Thyroid gland (tissue), 4 donors: Measurements from ENCODE around the gene ABCA3.

ENCODE experiments used
- POLR2A ChIP-seq, 2 donors: fragments of 450-650 bp; IDR thresholded peaks; one replicate each; pipeline ENCODE4 v1.6.1; 2017; ENCODE audit warnings: antibody characterized with exemption in 2 of 2, mild to moderate bottlenecking in 2 of 2, moderate library complexity in 1 of 2
- TF ChIP-seq, protein P1 (sequence below), 6 experiments: fragments of 200-600 bp in 3 of 6; fragments of 450-650 bp in 3 of 6; sonication (generic) in 3 of 6; IDR thresholded peaks; one replicate each; pipeline ENCODE4 v1.5.1; 2016 to 2019; ENCODE audit warnings: antibody characterized with exemption in 6 of 6, mild to moderate bottlenecking in 2 of 6, inconsistent platforms in 1 of 6, moderate library complexity in 1 of 6

DNA sequence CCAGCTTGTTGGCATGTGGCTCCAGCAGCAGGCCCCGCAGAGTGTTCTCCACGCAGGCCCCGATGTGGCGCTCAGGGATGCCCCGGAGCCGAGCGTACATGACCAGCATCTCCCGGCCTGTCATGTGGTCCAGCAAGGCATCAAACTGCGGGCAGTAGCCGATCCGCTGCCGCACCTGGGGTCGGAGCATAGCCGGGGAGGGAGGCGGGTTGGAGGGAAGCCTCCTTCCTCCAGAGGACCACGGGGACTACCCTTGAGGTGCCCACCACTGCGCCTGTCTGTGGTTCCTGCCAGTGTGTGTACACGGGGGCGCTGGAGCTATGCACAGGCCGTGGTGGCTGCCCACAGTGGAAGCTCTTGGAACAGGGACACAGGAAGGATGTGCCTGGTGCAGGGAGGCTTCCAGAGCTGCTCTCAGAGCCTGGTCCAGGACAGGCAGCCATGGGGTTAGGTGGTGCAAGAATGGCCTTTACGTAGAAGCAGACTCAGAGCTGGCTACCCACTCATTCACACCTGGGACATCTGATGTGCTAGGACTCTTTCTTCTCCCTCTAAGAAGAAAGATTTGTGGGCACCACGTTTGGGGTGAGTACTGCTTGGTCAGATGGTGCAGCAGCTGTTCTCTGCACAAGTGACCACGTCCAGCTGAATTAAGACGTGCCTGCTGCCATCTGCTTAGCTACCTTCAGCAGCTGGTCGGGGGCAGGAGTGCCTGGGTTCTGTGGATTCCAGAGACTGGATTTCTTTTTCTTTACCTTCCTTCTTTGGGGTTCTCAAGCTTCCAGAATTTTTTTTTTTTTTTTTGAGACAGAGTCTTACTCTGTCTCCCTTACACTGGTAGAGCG, 61.4 kb downstream of the ABCA3 start:
- TF ChIP-seq, protein P1, sequence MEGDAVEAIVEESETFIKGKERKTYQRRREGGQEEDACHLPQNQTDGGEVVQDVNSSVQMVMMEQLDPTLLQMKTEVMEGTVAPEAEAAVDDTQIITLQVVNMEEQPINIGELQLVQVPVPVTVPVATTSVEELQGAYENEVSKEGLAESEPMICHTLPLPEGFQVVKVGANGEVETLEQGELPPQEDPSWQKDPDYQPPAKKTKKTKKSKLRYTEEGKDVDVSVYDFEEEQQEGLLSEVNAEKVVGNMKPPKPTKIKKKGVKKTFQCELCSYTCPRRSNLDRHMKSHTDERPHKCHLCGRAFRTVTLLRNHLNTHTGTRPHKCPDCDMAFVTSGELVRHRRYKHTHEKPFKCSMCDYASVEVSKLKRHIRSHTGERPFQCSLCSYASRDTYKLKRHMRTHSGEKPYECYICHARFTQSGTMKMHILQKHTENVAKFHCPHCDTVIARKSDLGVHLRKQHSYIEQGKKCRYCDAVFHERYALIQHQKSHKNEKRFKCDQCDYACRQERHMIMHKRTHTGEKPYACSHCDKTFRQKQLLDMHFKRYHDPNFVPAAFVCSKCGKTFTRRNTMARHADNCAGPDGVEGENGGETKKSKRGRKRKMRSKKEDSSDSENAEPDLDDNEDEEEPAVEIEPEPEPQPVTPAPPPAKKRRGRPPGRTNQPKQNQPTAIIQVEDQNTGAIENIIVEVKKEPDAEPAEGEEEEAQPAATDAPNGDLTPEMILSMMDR (IDR thresholded peaks at IDR 0.05), result no peak
- TF ChIP-seq POLR2A (IDR thresholded peaks at IDR 0.05), result no peak
